ENCODE results near the gene FAM229A. TPM values are rescaled to one million over a fixed set of nuclear protein-coding genes. Genes with fewer than 3 reads are reported as not detected.
A peak's percentile ranks its signal among the peaks of the same experiment; 100 is the strongest.

Gene FAM229A
- total RNA-seq, 1 donor from 2014 or later = 8.5 TPM

DNA sequence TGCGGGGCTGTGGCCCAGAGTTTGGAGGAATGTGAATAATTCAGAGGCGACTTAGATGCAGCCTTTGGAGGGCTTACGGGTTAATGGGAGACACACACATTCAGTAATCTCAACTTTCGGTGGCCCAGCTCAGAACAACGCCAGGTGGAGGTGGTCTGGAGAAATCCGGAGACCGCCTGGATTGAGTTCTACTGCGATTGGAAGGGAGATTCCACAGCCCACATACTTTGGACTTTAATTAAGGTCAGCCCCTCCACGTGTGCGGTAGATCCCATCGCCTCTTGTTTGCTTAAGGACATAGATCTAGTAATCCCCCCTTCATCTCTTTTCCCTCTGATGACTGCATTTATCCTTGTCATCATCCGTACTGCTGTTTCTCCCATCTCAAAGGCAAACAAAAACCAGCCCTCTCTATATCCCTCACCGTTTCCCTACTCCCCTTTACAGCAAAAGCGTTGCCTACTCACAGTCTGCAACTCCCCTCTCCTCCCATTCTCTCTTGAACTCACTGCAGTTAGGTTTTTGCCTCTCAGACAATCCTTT is 32.7 kb upstream of the FAM229A start:
- H3K4me3 Mint-ChIP-seq (ENCODE audit: unreplicated experiment) = peak overlapping the region; percentile 100
- peaks cover 25% of the 10 kb centered on the region for H3K4me1 Mint-ChIP-seq (ENCODE audit: unreplicated experiment)
- peak overlapping the region; percentile 99 for H3K27ac Mint-ChIP-seq (ENCODE audit: unreplicated experiment)
- DNase-seq (ENCODE audit: extremely low spot score, unreplicated experiment) = no peak
- H3K27me3 Mint-ChIP-seq (ENCODE audit: unreplicated experiment) = no peaks in the 10 kb centered on the region
- H3K9me3 Mint-ChIP-seq (ENCODE audit: unreplicated experiment) = no peaks in the 10 kb centered on the region
- no peaks in the 10 kb centered on the region for H3K36me3 Mint-ChIP-seq (ENCODE audit: unreplicated experiment)
- TF ChIP-seq, protein P1, sequence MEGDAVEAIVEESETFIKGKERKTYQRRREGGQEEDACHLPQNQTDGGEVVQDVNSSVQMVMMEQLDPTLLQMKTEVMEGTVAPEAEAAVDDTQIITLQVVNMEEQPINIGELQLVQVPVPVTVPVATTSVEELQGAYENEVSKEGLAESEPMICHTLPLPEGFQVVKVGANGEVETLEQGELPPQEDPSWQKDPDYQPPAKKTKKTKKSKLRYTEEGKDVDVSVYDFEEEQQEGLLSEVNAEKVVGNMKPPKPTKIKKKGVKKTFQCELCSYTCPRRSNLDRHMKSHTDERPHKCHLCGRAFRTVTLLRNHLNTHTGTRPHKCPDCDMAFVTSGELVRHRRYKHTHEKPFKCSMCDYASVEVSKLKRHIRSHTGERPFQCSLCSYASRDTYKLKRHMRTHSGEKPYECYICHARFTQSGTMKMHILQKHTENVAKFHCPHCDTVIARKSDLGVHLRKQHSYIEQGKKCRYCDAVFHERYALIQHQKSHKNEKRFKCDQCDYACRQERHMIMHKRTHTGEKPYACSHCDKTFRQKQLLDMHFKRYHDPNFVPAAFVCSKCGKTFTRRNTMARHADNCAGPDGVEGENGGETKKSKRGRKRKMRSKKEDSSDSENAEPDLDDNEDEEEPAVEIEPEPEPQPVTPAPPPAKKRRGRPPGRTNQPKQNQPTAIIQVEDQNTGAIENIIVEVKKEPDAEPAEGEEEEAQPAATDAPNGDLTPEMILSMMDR (IDR thresholded peaks at IDR 0.05) = no peak

DNA sequence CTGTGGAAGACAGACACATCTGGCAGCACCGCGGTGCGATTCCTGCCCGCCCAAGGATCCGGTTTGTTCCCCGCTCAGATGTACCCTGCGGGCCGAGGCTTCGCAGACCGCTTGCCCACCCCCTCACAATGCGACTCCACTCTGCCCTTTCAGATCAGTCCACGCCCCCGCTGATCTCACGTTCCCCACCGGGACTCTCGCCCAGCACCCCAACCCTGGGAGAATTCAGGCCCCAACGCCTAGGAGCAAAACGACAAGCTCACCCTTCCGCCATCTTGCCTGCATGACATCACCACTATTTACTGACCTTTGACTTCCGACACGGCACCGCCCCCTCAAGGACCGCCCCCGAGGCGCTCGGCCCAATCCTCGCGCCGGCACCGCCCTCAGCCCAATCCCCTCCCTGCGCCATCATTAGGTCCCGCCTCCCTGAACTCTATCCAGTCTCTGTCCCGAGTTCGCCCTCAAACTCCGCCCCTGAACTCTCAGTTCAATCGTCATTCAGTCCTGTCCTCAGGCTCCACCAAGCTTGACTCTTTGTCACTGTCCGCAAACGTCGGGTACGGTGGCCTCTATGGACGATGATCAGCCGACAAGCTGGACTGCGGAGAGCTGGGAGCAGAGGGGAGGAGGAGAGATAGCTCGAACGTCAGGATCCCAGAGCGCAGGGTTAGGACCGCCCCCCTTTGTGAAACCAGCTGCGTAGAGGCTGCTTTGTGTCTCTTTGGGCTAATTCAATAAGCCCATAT is 32.0 kb upstream of the FAM229A start, which contains the start of gene BSDC1:
Gene BSDC1 (minus strand): TSS at position 301 of the 749 bp plus-strand sequence. CDS start 27 bp downstream, at position 274.
- Mint-ChIP-seq H3K27ac (ENCODE audit: unreplicated experiment) (peak within 1 kb of the TSS; percentile 99), H3K9me3 (ENCODE audit: unreplicated experiment) (no peaks in the 10 kb centered on the region), H3K36me3 (ENCODE audit: unreplicated experiment) (no peaks in the 10 kb centered on the region), H3K4me3 (ENCODE audit: unreplicated experiment) (peak within 1 kb of the TSS; percentile 100), H3K4me1 (ENCODE audit: unreplicated experiment) (peaks cover 25% of the 10 kb centered on the region), H3K27me3 (ENCODE audit: unreplicated experiment) (no peaks in the 10 kb centered on the region)
- peak; percentile 99 for DNase-seq (ENCODE audit: extremely low spot score, unreplicated experiment)
- TF ChIP-seq, protein P1 (IDR thresholded peaks at IDR 0.05) = no peak

- no peaks in the 10 kb centered on the region for H3K36me3 Mint-ChIP-seq (ENCODE audit: unreplicated experiment)
- no peaks in the 10 kb centered on the region for H3K9me3 Mint-ChIP-seq (ENCODE audit: unreplicated experiment)
- peak overlapping the region; percentile 100 for H3K4me3 Mint-ChIP-seq (ENCODE audit: unreplicated experiment)
- H3K27me3 Mint-ChIP-seq (ENCODE audit: unreplicated experiment) = no peaks in the 10 kb centered on the region
- H3K4me1 Mint-ChIP-seq (ENCODE audit: unreplicated experiment) = peaks cover 25% of the 10 kb centered on the region
- TF ChIP-seq, protein P1 (IDR thresholded peaks at IDR 0.05) = no peak
- DNase-seq (ENCODE audit: extremely low spot score, unreplicated experiment) = no peak
- peak overlapping the region; percentile 99 for H3K27ac Mint-ChIP-seq (ENCODE audit: unreplicated experiment)
Observed at GRCh38 chr1:32393832-32394140, 31.5 kb upstream of the FAM229A start.

DNA sequence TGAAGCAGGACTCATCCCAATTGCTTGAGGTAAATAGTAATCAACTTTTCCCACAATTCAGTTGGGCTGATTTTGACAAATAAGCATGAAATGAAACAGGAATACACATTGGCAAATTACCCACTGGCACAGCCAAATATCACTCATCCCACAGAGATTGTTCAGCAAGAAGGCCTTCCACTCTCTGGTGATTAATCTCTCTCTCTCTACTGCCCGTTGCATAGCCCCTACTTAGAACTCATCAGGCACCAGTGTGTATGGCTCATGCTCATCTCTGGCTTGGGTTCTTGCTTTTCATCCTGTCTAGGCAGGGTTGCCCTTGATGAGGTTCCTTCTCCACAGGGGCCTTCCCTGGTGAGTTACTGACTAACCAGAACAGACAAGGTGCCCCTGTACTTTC is 30.9 kb upstream of the FAM229A start:
- TF ChIP-seq, protein P1 (IDR thresholded peaks at IDR 0.05) = no peak
- Mint-ChIP-seq H3K4me3 (ENCODE audit: unreplicated experiment) (peak overlapping the region; percentile 100), H3K27ac (ENCODE audit: unreplicated experiment) (peak overlapping the region; percentile 99), H3K4me1 (ENCODE audit: unreplicated experiment) (peaks cover 25% of the 10 kb centered on the region), H3K36me3 (ENCODE audit: unreplicated experiment) (no peaks in the 10 kb centered on the region), H3K9me3 (ENCODE audit: unreplicated experiment) (no peaks in the 10 kb centered on the region), H3K27me3 (ENCODE audit: unreplicated experiment) (no peaks in the 10 kb centered on the region)
- no peak for DNase-seq (ENCODE audit: extremely low spot score, unreplicated experiment)

DNA sequence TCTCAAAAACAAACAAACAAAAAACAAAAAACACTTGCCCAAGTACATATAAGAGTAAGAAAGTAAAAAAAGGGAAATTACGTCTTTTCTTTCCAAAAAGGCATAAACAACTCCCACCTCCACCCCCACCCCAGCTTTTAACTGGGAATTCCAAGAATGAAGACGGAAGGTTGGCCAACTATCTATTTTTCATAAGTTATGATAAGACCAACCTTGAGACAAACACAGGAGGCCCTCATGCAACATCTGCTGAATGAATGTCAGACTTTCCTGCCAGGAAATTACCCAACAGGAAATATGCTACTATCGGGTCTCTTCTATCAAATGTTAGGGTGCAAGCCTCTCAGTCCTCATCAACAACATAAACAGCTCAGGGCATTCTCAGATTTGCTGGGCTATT is 30.0 kb upstream of the FAM229A start:
- TF ChIP-seq, protein P1 (IDR thresholded peaks at IDR 0.05) = no peak
- DNase-seq (ENCODE audit: extremely low spot score, unreplicated experiment) = no peak
- Mint-ChIP-seq H3K9me3 (ENCODE audit: unreplicated experiment) (no peaks in the 10 kb centered on the region), H3K27ac (ENCODE audit: unreplicated experiment) (peak overlapping the region; percentile 35), H3K27me3 (ENCODE audit: unreplicated experiment) (no peaks in the 10 kb centered on the region), H3K4me1 (ENCODE audit: unreplicated experiment) (peaks cover 25% of the 10 kb centered on the region), H3K4me3 (ENCODE audit: unreplicated experiment) (peak overlapping the region; percentile 100), H3K36me3 (ENCODE audit: unreplicated experiment) (no peaks in the 10 kb centered on the region)

Data from osteocyte (in vitro differentiated cells).